Spleen (tissue), 11 donors: ENCODE data around the gene LCORL. TPM values are rescaled to one million over a fixed set of nuclear protein-coding genes. Genes with fewer than 3 reads are reported as not detected.

Experiments used
- DNase-seq: peaks from one replicate; pipeline ENCODE4 v3.0.0-alpha.2; 2020
- H3K27ac ChIP-seq, 8 donors: fragments of 200-600 bp; sonication (generic) in 7 of 8; 1 replicate in 4 of 8; 2 replicates in 4 of 8; pipeline versions ENCODE4 v1.5.0 to v1.8.0; 2016 to 2021; ENCODE audit warnings: inconsistent platforms in 4 of 8, mild to moderate bottlenecking in 4 of 8, moderate library complexity in 1 of 8
- H3K27me3 ChIP-seq, 7 donors: fragments of 200-600 bp; sonication (generic) in 6 of 7; replicated peaks in 1 of 7; 1 replicate in 4 of 7; 2 replicates in 3 of 7; pipeline versions ENCODE4 v1.5.0 to v1.8.0; 2016 to 2021; ENCODE audit warnings: inconsistent platforms in 3 of 7, mild to moderate bottlenecking in 1 of 7
- H3K36me3 ChIP-seq, 6 donors: fragments of 200-600 bp; sonication (generic) in 5 of 6; 1 replicate in 4 of 6; 2 replicates in 2 of 6; pipeline versions ENCODE4 v1.5.0 to v1.8.0; 2016 to 2021; ENCODE audit warnings: inconsistent platforms in 2 of 6
- H3K4me1 ChIP-seq, 6 donors: fragments of 200-600 bp; sonication (generic) in 5 of 6; 1 replicate in 3 of 6; 2 replicates in 3 of 6; pipeline versions ENCODE4 v1.5.0 to v1.8.0; 2016 to 2021; ENCODE audit warnings: inconsistent platforms in 3 of 6
- H3K4me3 ChIP-seq, 8 donors: fragments of 200-600 bp; sonication (generic) in 7 of 8; 1 replicate in 4 of 8; 2 replicates in 4 of 8; pipeline versions ENCODE4 v1.5.0 to v1.8.0; 2016 to 2021; ENCODE audit warnings: inconsistent platforms in 4 of 8, mild to moderate bottlenecking in 4 of 8, moderate library complexity in 2 of 8
- H3K9me3 ChIP-seq, 8 donors: fragments of 200-600 bp; sonication (generic) in 7 of 8; 1 replicate in 4 of 8; 2 replicates in 4 of 8; pipeline versions ENCODE4 v1.5.0 to v1.8.0; 2016 to 2021; ENCODE audit warnings: inconsistent platforms in 4 of 8
- POLR2A ChIP-seq, 3 donors: fragments of 450-650 bp; IDR thresholded peaks; one replicate each; pipeline ENCODE4 v1.5.1; 2017; ENCODE audit warnings: antibody characterized with exemption in 3 of 3, mild to moderate bottlenecking in 1 of 3
- POLR2AphosphoS5 ChIP-seq, 3 donors: sonication (generic); formaldehyde crosslinking; IDR thresholded peaks; one replicate each; pipeline ENCODE4 v1.5.1; 2017; ENCODE audit warnings: antibody characterized with exemption in 3 of 3
- WGBS, 5 donors: extraction: QIAGEN DNeasy Blood & Tissue Kit in 3 of 5; methylation state at CpG; one replicate each; pipeline versions ENCODE4 v1.1.5 to v1.1.7; 2013 to 2018; 5-methylcytosine and 5-hydroxymethylcytosine counted together
- intact Hi-C: fragments of 100-400 bp; cut with DNase I; formaldehyde crosslinking; loops from one replicate; pipeline ENCODE4 v1.15.0; 2023; ENCODE audit warnings: low total_unique reads
- polyA plus RNA-seq, 3 donors: library from polyadenylated mRNA; stranded (reverse); fragments of 200-250 nt; gene quantifications; one replicate each; pipeline ENCODE4 v1.2.1, GENCODE V29; 2013
- total RNA-seq, 7 donors: library from RNA; depleted of rRNA in 3 of 7; stranded (reverse); fragments of >200 nt in 3 of 7; fragmentation: NEBNext Ultra II Directional in 4 of 7; extraction: Animal tissue kit (Norgen Biotek cat#: 25700) in 4 of 7; gene quantifications; one replicate each; pipeline versions ENCODE4 v1.1.0 to v1.2.1, GENCODE V29; 2016 to 2021
- TF ChIP-seq, protein P1 (sequence below), 11 experiments: fragments of 200-600 bp in 7 of 11; fragments of 450-650 bp in 4 of 11; sonication (generic) in 4 of 11; IDR thresholded peaks in 8 of 11; conservative IDR thresholded peaks in 3 of 11; 1 replicate in 7 of 11; 2 replicates in 4 of 11; pipeline versions ENCODE4 v1.4.0 to v1.8.0; 2016 to 2021; ENCODE audit warnings: antibody characterized with exemption in 11 of 11, inconsistent platforms in 4 of 11, mild to moderate bottlenecking in 1 of 11
- donor health status: healthy with polysubstance abuse.
- donor health status: DM: no; HTN: no; CAD: no; lungs with moderate emphysema.
- donor health status: DM: no; HTN: no; CAD: no.
- donor health status: Bipolar disorder and iron deficiency.
- donor health status: healthy.
- donor health status: DM: no; HTN: no; CAD: no.
- donor health status: DM: yes; HTN: yes; CAD: no.

LCORL gene
- total and polyA plus RNA-seq, 10 donors = 1.8 to 48.7 (median 22.6) TPM

DNA sequence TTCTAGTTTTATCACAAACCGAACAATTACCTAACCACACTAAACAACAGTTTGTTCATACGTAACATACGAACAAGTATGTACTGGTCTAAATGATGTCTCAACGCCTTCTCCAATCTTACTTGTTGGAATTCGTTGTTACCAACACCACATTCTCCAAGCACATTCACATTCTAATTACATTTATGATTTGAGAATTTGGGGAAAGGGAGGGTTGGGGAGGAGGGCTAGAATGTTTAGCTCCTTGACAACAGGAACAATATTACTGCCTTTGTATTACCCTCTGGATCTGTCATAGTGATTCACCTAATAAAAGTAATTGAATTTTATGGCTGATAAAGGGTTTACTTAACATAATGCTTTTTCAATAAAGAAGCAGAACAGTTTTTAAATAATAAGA, 24.4 kb downstream of the LCORL start:
- TF ChIP-seq, protein P1, sequence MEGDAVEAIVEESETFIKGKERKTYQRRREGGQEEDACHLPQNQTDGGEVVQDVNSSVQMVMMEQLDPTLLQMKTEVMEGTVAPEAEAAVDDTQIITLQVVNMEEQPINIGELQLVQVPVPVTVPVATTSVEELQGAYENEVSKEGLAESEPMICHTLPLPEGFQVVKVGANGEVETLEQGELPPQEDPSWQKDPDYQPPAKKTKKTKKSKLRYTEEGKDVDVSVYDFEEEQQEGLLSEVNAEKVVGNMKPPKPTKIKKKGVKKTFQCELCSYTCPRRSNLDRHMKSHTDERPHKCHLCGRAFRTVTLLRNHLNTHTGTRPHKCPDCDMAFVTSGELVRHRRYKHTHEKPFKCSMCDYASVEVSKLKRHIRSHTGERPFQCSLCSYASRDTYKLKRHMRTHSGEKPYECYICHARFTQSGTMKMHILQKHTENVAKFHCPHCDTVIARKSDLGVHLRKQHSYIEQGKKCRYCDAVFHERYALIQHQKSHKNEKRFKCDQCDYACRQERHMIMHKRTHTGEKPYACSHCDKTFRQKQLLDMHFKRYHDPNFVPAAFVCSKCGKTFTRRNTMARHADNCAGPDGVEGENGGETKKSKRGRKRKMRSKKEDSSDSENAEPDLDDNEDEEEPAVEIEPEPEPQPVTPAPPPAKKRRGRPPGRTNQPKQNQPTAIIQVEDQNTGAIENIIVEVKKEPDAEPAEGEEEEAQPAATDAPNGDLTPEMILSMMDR (IDR thresholded peaks at IDR 0.05 in 8 of 11, conservative IDR thresholded peaks at IDR 0.05 in 3 of 11) = no peak
- TF ChIP-seq POLR2A (IDR thresholded peaks at IDR 0.05) = no peak
- no peak for TF ChIP-seq POLR2AphosphoS5 (IDR thresholded peaks at IDR 0.05)

DNA sequence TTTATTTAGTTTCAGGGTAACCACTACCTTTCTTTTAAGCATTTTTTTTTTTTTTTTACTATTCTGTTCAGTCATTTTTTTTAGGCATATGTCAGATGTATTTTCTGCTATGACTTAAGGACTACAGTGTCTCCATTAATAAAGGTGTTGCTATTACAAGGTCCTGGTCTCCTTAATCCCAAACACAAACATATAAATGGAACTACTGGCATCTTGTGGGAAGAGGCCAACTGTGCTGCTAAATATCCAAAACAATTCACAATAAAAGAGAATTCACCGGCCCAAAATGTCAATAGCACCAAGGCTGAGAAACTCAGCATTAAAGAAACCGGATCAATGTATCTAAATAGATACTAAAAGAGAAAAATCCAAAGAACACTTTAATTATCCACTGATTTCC, 26.4 kb downstream of the LCORL start:
- 72 to 100% (median 97%) methylated on average over 2 of the region's 2 CpGs for WGBS, 5 donors
- DNase-seq = no peak

More for the DNA sequence above, 24.4 kb downstream of the LCORL start:
- 89 to 95% (median 93%) methylated on average over 5 of the region's 5 CpGs for WGBS, 5 donors
- Histone ChIP-seq H3K9me3 (no peaks in the 10 kb centered on the region), H3K4me3 (no peak overlapping the region), H3K27ac (no peak overlapping the region), H3K27me3 (no peaks in the 10 kb centered on the region), H3K36me3 (no peaks in the 10 kb centered on the region), H3K4me1 (no peaks in the 10 kb centered on the region)
- no peak for DNase-seq
- intact Hi-C loops = no loop called here

DNA sequence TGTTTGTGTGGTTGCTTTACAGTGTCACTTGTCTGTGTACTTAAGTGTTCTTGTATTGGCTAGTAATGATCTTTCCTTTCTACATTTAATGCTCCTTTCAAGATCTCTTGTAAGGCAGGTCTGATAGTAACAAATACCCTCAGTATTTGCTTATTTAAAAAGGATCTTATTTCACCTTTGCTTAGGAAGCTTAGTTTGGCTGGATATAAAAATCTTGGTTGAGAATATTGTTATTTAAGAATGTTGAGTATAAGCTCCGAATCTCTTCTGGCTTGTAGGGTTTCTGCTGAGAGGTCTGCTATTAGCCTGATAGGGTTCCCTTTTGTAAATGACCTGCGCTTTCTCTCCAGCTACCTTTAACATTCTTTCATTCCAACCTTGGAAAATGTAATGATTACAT, 35.7 kb downstream of the LCORL start:
- peaks cover 0 to 59% (median 26%) of the 10 kb centered on the region in 8 donors for H3K9me3 ChIP-seq
- no peak overlapping the region for H3K4me3 ChIP-seq
- peaks cover 0 to 4% (median 0%) of the 10 kb centered on the region in 6 donors for H3K36me3 ChIP-seq
- no peak for DNase-seq
- no peaks in the 10 kb centered on the region for H3K27me3 ChIP-seq
- WGBS, 5 donors = 93 to 98% (median 97%) methylated on average over 2 of the region's 2 CpGs
- TF ChIP-seq, protein P1 (IDR thresholded peaks at IDR 0.05 in 8 of 11, conservative IDR thresholded peaks at IDR 0.05 in 3 of 11) = no peak
- no peak for TF ChIP-seq POLR2A (IDR thresholded peaks at IDR 0.05)
- no peak for TF ChIP-seq POLR2AphosphoS5 (IDR thresholded peaks at IDR 0.05)
- intact Hi-C loops = no loop called here
- H3K4me1 ChIP-seq = no peaks in the 10 kb centered on the region
- H3K27ac ChIP-seq = no peak overlapping the region

More for the DNA sequence above, 26.4 kb downstream of the LCORL start:
- H3K4me3 ChIP-seq = no peak overlapping the region
- H3K27me3 ChIP-seq = no peaks in the 10 kb centered on the region
- intact Hi-C loops = no loop called here
- no peaks in the 10 kb centered on the region for H3K4me1 ChIP-seq
- H3K36me3 ChIP-seq = no peaks in the 10 kb centered on the region
- no peaks in the 10 kb centered on the region for H3K9me3 ChIP-seq
- H3K27ac ChIP-seq = no peak overlapping the region
- TF ChIP-seq, protein P1 (IDR thresholded peaks at IDR 0.05 in 8 of 11, conservative IDR thresholded peaks at IDR 0.05 in 3 of 11) = no peak
- TF ChIP-seq POLR2A (IDR thresholded peaks at IDR 0.05) (no peak), POLR2AphosphoS5 (IDR thresholded peaks at IDR 0.05) (no peak)

DNA sequence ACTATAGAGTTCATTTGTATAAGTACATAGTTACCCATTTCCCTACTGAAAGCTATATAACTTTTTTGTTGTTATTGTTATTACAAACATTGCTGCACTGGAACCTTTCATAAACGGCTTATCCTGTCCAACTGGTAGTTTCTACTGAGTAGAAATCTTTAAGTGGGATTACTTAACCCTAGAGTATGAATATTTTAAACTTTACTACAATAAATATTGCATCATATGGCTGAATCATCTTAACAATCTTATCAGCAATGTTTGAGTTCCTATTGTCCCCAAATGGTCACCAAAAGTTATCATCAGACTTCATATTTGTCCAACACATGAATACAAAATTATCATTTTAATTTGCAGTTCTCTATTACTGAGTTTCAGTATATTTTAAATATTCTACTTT, 40.5 kb downstream of the LCORL start:
- no peaks in the 10 kb centered on the region for H3K4me1 ChIP-seq
- H3K9me3 ChIP-seq = peaks cover 0 to 56% (median 36%) of the 10 kb centered on the region in 8 donors
- no peak for DNase-seq
- intact Hi-C loops = no loop called here
- TF ChIP-seq POLR2A (IDR thresholded peaks at IDR 0.05) = no peak
- TF ChIP-seq, protein P1 (IDR thresholded peaks at IDR 0.05 in 8 of 11, conservative IDR thresholded peaks at IDR 0.05 in 3 of 11) = no peak
- no peak for TF ChIP-seq POLR2AphosphoS5 (IDR thresholded peaks at IDR 0.05)
- no peak overlapping the region for H3K4me3 ChIP-seq
- H3K36me3 ChIP-seq = no peaks in the 10 kb centered on the region
- WGBS, 5 donors = 79 to 95% (median 90%) methylated on average over 1 of the region's 1 CpG
- no peak overlapping the region for H3K27ac ChIP-seq
- H3K27me3 ChIP-seq = no peaks in the 10 kb centered on the region
